ENCODE data around the gene TMIGD1. TPM values are rescaled to one million over a fixed set of nuclear protein-coding genes. Genes with fewer than 3 reads are reported as not detected.

The TMIGD1 gene
- total RNA-seq, 2 donors from 2014 or later, result not detected

GRCh38 chr17:30376621-30377452 lies 43.0 kb upstream of the TMIGD1 start:
- intact Hi-C loops (cut with DNase I), result no loop called here
- Histone ChIP-seq H3K4me1 (peaks cover 40% of the 10 kb centered on the region), H3K36me3 (replicated peaks in 1 of 2; ENCODE audit: insufficient read depth in 1 of 2, low read depth in 2 of 2) (no peaks in the 10 kb centered on the region), H3K27me3 (no peaks in the 10 kb centered on the region), H3K4me3 (no peak overlapping the region), H3K9me3 (no peaks in the 10 kb centered on the region), H3K27ac (peak overlapping the region; percentile 18 to 42 (median 26))
- DNase-seq (peak; percentile 18 to 39 (median 34)), ATAC-seq (no peak)
- TF ChIP-seq POLR2A (IDR thresholded peaks at IDR 0.05) (no peak), CTCF (IDR thresholded peaks at IDR 0.05) (no peak)
- WGBS, 2 donors, result 59 to 65% methylated on average over 12 of the region's 12 CpGs

GRCh38 chr17:30375661-30376060 lies 41.8 kb upstream of the TMIGD1 start:
- TF ChIP-seq CTCF (IDR thresholded peaks at IDR 0.05) (no peak), POLR2A (IDR thresholded peaks at IDR 0.05) (no peak)
- intact Hi-C loops (cut with DNase I), result no loop called here
- WGBS, 2 donors, result 80 to 93% methylated on average over 1 of the region's 1 CpG
- Histone ChIP-seq H3K27ac (peak overlapping the region in 3 of 4 donors; percentile 11 to 27 (median 24)), H3K4me1 (peaks cover 30% of the 10 kb centered on the region), H3K4me3 (no peak overlapping the region), H3K9me3 (no peaks in the 10 kb centered on the region), H3K36me3 (replicated peaks in 1 of 2; ENCODE audit: insufficient read depth in 1 of 2, low read depth in 2 of 2) (no peaks in the 10 kb centered on the region), H3K27me3 (no peaks in the 10 kb centered on the region)
- DNase-seq (no peak), ATAC-seq (no peak)

GRCh38 chr17:30372755-30373154 lies 38.9 kb upstream of the TMIGD1 start:
- 80 to 83% methylated on average over 2 of the region's 2 CpGs for WGBS, 2 donors
- DNase-seq, result no peak
- no peak for ATAC-seq
- intact Hi-C loops (cut with DNase I), result no loop called here
- no peak for TF ChIP-seq CTCF (IDR thresholded peaks at IDR 0.05)
- TF ChIP-seq POLR2A (IDR thresholded peaks at IDR 0.05), result no peak
- H3K9me3 ChIP-seq, result no peaks in the 10 kb centered on the region
- no peaks in the 10 kb centered on the region for H3K36me3 ChIP-seq (replicated peaks in 1 of 2; ENCODE audit: insufficient read depth in 1 of 2, low read depth in 2 of 2)
- no peak overlapping the region for H3K27ac ChIP-seq
- H3K4me3 ChIP-seq, result no peak overlapping the region
- H3K4me1 ChIP-seq, result peaks cover 42% of the 10 kb centered on the region
- no peaks in the 10 kb centered on the region for H3K27me3 ChIP-seq

GRCh38 chr17:30369995-30370394 lies 36.1 kb upstream of the TMIGD1 start:
- Histone ChIP-seq H3K4me3 (no peak overlapping the region), H3K27ac (peak overlapping the region in 3 of 4 donors; percentile 43 to 53 (median 46)), H3K27me3 (no peaks in the 10 kb centered on the region), H3K9me3 (no peaks in the 10 kb centered on the region), H3K36me3 (replicated peaks in 1 of 2; ENCODE audit: insufficient read depth in 1 of 2, low read depth in 2 of 2) (no peaks in the 10 kb centered on the region), H3K4me1 (peaks cover 26% of the 10 kb centered on the region)
- TF ChIP-seq POLR2A (IDR thresholded peaks at IDR 0.05) (no peak), CTCF (IDR thresholded peaks at IDR 0.05) (no peak)
- intact Hi-C loops (cut with DNase I), result no loop called here
- DNase-seq (no peak), ATAC-seq (peak; percentile 41)
